HAP-1 (cell line): Measurements from ENCODE around the gene TMA7B.
A peak's percentile ranks its signal among the peaks of the same experiment; 100 is the strongest.

ENCODE experiments used
- DNase-seq, 2 experiments: peaks; one replicate each; pipeline ENCODE4 v3.0.0-alpha.2; 2016 to 2020; ENCODE audit warnings: low spot score in 2 of 2
- H3K27me3 ChIP-seq: fragments of 250-450 bp; sonication (Bioruptor Pico); 2 replicates; pipeline ENCODE4 v1.5.1; 2020; ENCODE audit warnings: low read depth, mild to moderate bottlenecking, moderate library complexity
- H3K36me3 ChIP-seq: fragments of 250-450 bp; sonication (Bioruptor Pico); replicated peaks from 2 replicates; pipeline ENCODE4 v1.5.1; 2020; ENCODE audit warnings: mild to moderate bottlenecking
- H3K4me1 ChIP-seq: fragments of 250-450 bp; sonication (Bioruptor Pico); 2 replicates; pipeline ENCODE4 v1.5.1; 2020; ENCODE audit warnings: mild to moderate bottlenecking
- H3K4me3 ChIP-seq: fragments of 250-450 bp; sonication (Bioruptor Pico); 2 replicates; pipeline ENCODE4 v1.5.1; 2020; ENCODE audit warnings: mild to moderate bottlenecking, moderate library complexity
- H3K9me3 ChIP-seq: fragments of 250-450 bp; sonication (Bioruptor Pico); 2 replicates; pipeline ENCODE4 v1.5.1; 2020; ENCODE audit warnings: mild to moderate bottlenecking, moderate library complexity
- in situ Hi-C: fragments of 300-500 bp; cut with MboI; formaldehyde crosslinking; loops from 3 replicates; pipeline ENCODE4 v1.14.3; 2020; ENCODE audit warnings: low sequenced_read_pairs, inconsistent platforms, mixed read lengths

Gene TMA7B

GRCh38 chr22:40001800-40002577 is 41.8 kb downstream of the TMA7B start:
- H3K4me1 ChIP-seq = peaks cover 3% of the 10 kb centered on the region; the same call in 1 of the 2 replicates
- no peak for DNase-seq
- no peaks in the 10 kb centered on the region for H3K36me3 ChIP-seq
- in situ Hi-C loops = no loop called here
- no peaks in the 10 kb centered on the region for H3K9me3 ChIP-seq
- H3K27me3 ChIP-seq = no peaks in the 10 kb centered on the region
- no peak overlapping the region for H3K4me3 ChIP-seq

GRCh38 chr22:40002935-40003715 is 42.9 kb downstream of the TMA7B start:
- Histone ChIP-seq H3K36me3 (no peaks in the 10 kb centered on the region), H3K4me1 (peaks cover under 1% of the 10 kb centered on the region; the same call in 1 of the 2 replicates), H3K4me3 (no peak overlapping the region), H3K9me3 (no peaks in the 10 kb centered on the region), H3K27me3 (no peaks in the 10 kb centered on the region)
- in situ Hi-C loops = no loop called here
- DNase-seq = no peak

- H3K36me3 ChIP-seq = no peaks in the 10 kb centered on the region
- H3K4me3 ChIP-seq = no peak overlapping the region
- H3K9me3 ChIP-seq = no peaks in the 10 kb centered on the region
- H3K4me1 ChIP-seq = no peaks in the 10 kb centered on the region
- DNase-seq = no peak
- in situ Hi-C loops = no loop called here
- 0 out of 2 replicates have a peak, but pooled peaks cover 3% of the 10 kb centered on the region for H3K27me3 ChIP-seq
Observed at GRCh38 chr22:40004836-40005235, 44.6 kb downstream of the TMA7B start.

- H3K4me3 ChIP-seq = no peak overlapping the region
- no peaks in the 10 kb centered on the region for H3K36me3 ChIP-seq
- no peaks in the 10 kb centered on the region for H3K4me1 ChIP-seq
- H3K9me3 ChIP-seq = no peaks in the 10 kb centered on the region
- in situ Hi-C loops = no loop called here
- DNase-seq = no peak
- H3K27me3 ChIP-seq = peaks cover 3% of the 10 kb centered on the region; the same call in 1 of the 2 replicates
Observed at GRCh38 chr22:40006641-40007040, 46.4 kb downstream of the TMA7B start.

- no peaks in the 10 kb centered on the region for H3K36me3 ChIP-seq
- DNase-seq = no peak
- peaks cover 3% of the 10 kb centered on the region; the same call in 1 of the 2 replicates for H3K27me3 ChIP-seq
- H3K4me1 ChIP-seq = no peaks in the 10 kb centered on the region
- no peaks in the 10 kb centered on the region for H3K9me3 ChIP-seq
- H3K4me3 ChIP-seq = no peak overlapping the region
- in situ Hi-C loops = no loop called here
Observed at GRCh38 chr22:40007853-40008710, 47.9 kb downstream of the TMA7B start.

- H3K4me1 ChIP-seq = no peaks in the 10 kb centered on the region
- in situ Hi-C loops = no loop called here
- no peak for DNase-seq
- H3K27me3 ChIP-seq = peaks cover 3% of the 10 kb centered on the region; the same call in 1 of the 2 replicates
- H3K4me3 ChIP-seq = no peak overlapping the region
- no peaks in the 10 kb centered on the region for H3K9me3 ChIP-seq
- no peaks in the 10 kb centered on the region for H3K36me3 ChIP-seq
Observed at GRCh38 chr22:40008726-40009291, 48.6 kb downstream of the TMA7B start.

GRCh38 chr22:40009292-40009774 is 49.1 kb downstream of the TMA7B start:
- Histone ChIP-seq H3K9me3 (no peaks in the 10 kb centered on the region), H3K36me3 (no peaks in the 10 kb centered on the region), H3K4me1 (no peaks in the 10 kb centered on the region), H3K4me3 (no peak overlapping the region), H3K27me3 (peaks cover 3% of the 10 kb centered on the region; the same call in 1 of the 2 replicates)
- in situ Hi-C loops = no loop called here
- DNase-seq = peak in 1 of 2 experiments; percentile 28

- Histone ChIP-seq H3K9me3 (no peaks in the 10 kb centered on the region), H3K4me1 (no peaks in the 10 kb centered on the region), H3K27me3 (peaks cover 3% of the 10 kb centered on the region; the same call in 1 of the 2 replicates), H3K36me3 (no peaks in the 10 kb centered on the region), H3K4me3 (no peak overlapping the region)
- DNase-seq = no peak
- in situ Hi-C loops = no loop called here
Observed at GRCh38 chr22:40009951-40010671, 49.9 kb downstream of the TMA7B start.

GRCh38 chr22:40010746-40011145 is 50.5 kb downstream of the TMA7B start:
- in situ Hi-C loops = no loop called here
- no peak for DNase-seq
- Histone ChIP-seq H3K27me3 (peaks cover 3% of the 10 kb centered on the region; the same call in 1 of the 2 replicates), H3K4me1 (no peaks in the 10 kb centered on the region), H3K36me3 (no peaks in the 10 kb centered on the region), H3K9me3 (no peaks in the 10 kb centered on the region), H3K4me3 (no peak overlapping the region)
